ENCODE results near the gene C9orf50. TPM values are rescaled to one million over a fixed set of nuclear protein-coding genes. Genes with fewer than 3 reads are reported as not detected.

C9orf50 gene
- total RNA-seq, 1 experiment from 2014 or later: not detected

GRCh38 chr9:129644365-129644764 is 23.5 kb upstream of the C9orf50 start:
- Histone ChIP-seq H3K36me3 (ENCODE audit: control insufficient read depth, insufficient read depth, low read length) (no peaks in the 10 kb centered on the region; the same call in 1 of the 2 replicates), H3K4me1 (ENCODE audit: control insufficient read depth, insufficient read depth, low read length) (no peaks in the 10 kb centered on the region), H3K4me3 (ENCODE audit: low read depth in 2 of 2, low read length in 2 of 2) (no peak overlapping the region), H3K9me3 (ENCODE audit: control insufficient read depth, insufficient read depth, low read depth, low read length) (no peaks in the 10 kb centered on the region), H3K27me3 (ENCODE audit: control insufficient read depth, insufficient read depth, low read length) (no peaks in the 10 kb centered on the region), H3K27ac (ENCODE audit: low read length) (no peak overlapping the region)
- ChIA-PET POLR2A (no interaction called here), CTCF (interaction anchor here (0.7 kb wide), 1 partner anchor 13 kb away, joined by 3 read pairs; no protein-coding TSS in a partner anchor)
- DNase-seq (ENCODE audit: low read depth, low spot score) (no peak), ATAC-seq (no peak)
- TF ChIP-seq SIN3A (IDR thresholded peaks at IDR 0.05; ENCODE audit: borderline replicate concordance, insufficient read depth, low read depth, low read length) (no peak), POLR2AphosphoS5 (IDR thresholded peaks at IDR 0.05; ENCODE audit: low read depth, low read length) (no peak), REST (IDR thresholded peaks at IDR 0.05; ENCODE audit: insufficient read depth in 1 of 2, low read depth in 2 of 2, low read length in 1 of 2) (no peak), CTCF (IDR thresholded peaks at IDR 0.05) (no peak), TCF7L2 (IDR thresholded peaks at IDR 0.05; ENCODE audit: low read depth, low read length) (no peak)
- intact Hi-C loops (cut with micrococcal nuclease; ENCODE audit: unreplicated experiment) (loop anchor here (5.0 kb wide), 2 partner anchors 73 to 138 kb away; no protein-coding TSS in a partner anchor), in situ Hi-C loops (cut with HindIII; ENCODE audit: low pct_unique_long_range_greater_than_20kb, low sequenced_read_pairs) (no loop called here)
- BruUV-seq (replicated peaks): no TSS peak

- Histone ChIP-seq H3K4me3 (ENCODE audit: low read depth in 2 of 2, low read length in 2 of 2) (no peak overlapping the region), H3K9me3 (ENCODE audit: control insufficient read depth, insufficient read depth, low read depth, low read length) (no peaks in the 10 kb centered on the region), H3K4me1 (ENCODE audit: control insufficient read depth, insufficient read depth, low read length) (no peaks in the 10 kb centered on the region), H3K36me3 (ENCODE audit: control insufficient read depth, insufficient read depth, low read length) (no peaks in the 10 kb centered on the region; the same call in 1 of the 2 replicates), H3K27ac (ENCODE audit: low read length) (no peak overlapping the region), H3K27me3 (ENCODE audit: control insufficient read depth, insufficient read depth, low read length) (no peaks in the 10 kb centered on the region)
- no peak for DNase-seq (ENCODE audit: low read depth, low spot score)
- no peak for ATAC-seq
- in situ Hi-C loops (cut with HindIII; ENCODE audit: low pct_unique_long_range_greater_than_20kb, low sequenced_read_pairs): no loop called here
- no peak for TF ChIP-seq REST (IDR thresholded peaks at IDR 0.05; ENCODE audit: insufficient read depth in 1 of 2, low read depth in 2 of 2, low read length in 1 of 2)
- TF ChIP-seq TCF7L2 (IDR thresholded peaks at IDR 0.05; ENCODE audit: low read depth, low read length): no peak
- TF ChIP-seq SIN3A (IDR thresholded peaks at IDR 0.05; ENCODE audit: borderline replicate concordance, insufficient read depth, low read depth, low read length): no peak
- TF ChIP-seq CTCF (IDR thresholded peaks at IDR 0.05): no peak
- no peak for TF ChIP-seq POLR2AphosphoS5 (IDR thresholded peaks at IDR 0.05; ENCODE audit: low read depth, low read length)
- intact Hi-C loops (cut with micrococcal nuclease; ENCODE audit: unreplicated experiment): loop anchor here (5.0 kb wide), 2 partner anchors 74 to 139 kb away; no protein-coding TSS in a partner anchor
- no TSS peak for BruUV-seq (replicated peaks)
- POLR2A ChIA-PET: no interaction called here
- CTCF ChIA-PET: interaction anchor here (0.7 to 1.5 kb wide), 3 partner anchors 13 to 147 kb away, joined by 3 to 8 read pairs (median 4); no protein-coding TSS in a partner anchor
Observed at GRCh38 chr9:129643706-129644105, 22.8 kb upstream of the C9orf50 start.

Data from Panc1 (cell line).